ENCODE results near the gene NUDT1. TPM values are rescaled to one million over a fixed set of nuclear protein-coding genes. Genes with fewer than 3 reads are reported as not detected.
A peak's percentile ranks its signal among the peaks of the same experiment; 100 is the strongest.

The NUDT1 gene
- total and polyA plus RNA-seq, 2 experiments from 2014 or later: 9.6 to 16.3 TPM

- 86% methylated on average over 11 of the region's 11 CpGs for WGBS (ENCODE audit: low lambda C conversion rate, missing lambda C conversion rate)
- H3K9me2 ChIP-seq (replicated peaks; ENCODE audit: insufficient read depth): no peaks in the 10 kb centered on the region
- H3K36me3 ChIP-seq (replicated peaks; ENCODE audit: insufficient read depth, low read depth): no peaks in the 10 kb centered on the region
- peaks cover 29% of the 10 kb centered on the region for H3K4me1 ChIP-seq (ENCODE audit: insufficient read depth)
- no peak for DNase-seq (ENCODE audit: low spot score)
- H3K9me3 ChIP-seq (ENCODE audit: low read depth): no peaks in the 10 kb centered on the region
- H2AFZ ChIP-seq: no peak overlapping the region
- no peaks in the 10 kb centered on the region for H4K20me1 ChIP-seq (ENCODE audit: insufficient read depth, poor library complexity, severe bottlenecking)
- H3K27me3 ChIP-seq: no peaks in the 10 kb centered on the region
- H3K4me3 ChIP-seq: no peak overlapping the region
- H3K27ac ChIP-seq: no peak overlapping the region
- H3K4me2 ChIP-seq: no peak overlapping the region
- no peak for TF ChIP-seq EZH2phosphoT487 (IDR thresholded peaks at IDR 0.05; ENCODE audit: low read depth, severe bottlenecking, unreplicated experiment)
- TF ChIP-seq EZH2 (IDR thresholded peaks at IDR 0.05; ENCODE audit: borderline replicate concordance): no peak
- TF ChIP-seq, protein P1, sequence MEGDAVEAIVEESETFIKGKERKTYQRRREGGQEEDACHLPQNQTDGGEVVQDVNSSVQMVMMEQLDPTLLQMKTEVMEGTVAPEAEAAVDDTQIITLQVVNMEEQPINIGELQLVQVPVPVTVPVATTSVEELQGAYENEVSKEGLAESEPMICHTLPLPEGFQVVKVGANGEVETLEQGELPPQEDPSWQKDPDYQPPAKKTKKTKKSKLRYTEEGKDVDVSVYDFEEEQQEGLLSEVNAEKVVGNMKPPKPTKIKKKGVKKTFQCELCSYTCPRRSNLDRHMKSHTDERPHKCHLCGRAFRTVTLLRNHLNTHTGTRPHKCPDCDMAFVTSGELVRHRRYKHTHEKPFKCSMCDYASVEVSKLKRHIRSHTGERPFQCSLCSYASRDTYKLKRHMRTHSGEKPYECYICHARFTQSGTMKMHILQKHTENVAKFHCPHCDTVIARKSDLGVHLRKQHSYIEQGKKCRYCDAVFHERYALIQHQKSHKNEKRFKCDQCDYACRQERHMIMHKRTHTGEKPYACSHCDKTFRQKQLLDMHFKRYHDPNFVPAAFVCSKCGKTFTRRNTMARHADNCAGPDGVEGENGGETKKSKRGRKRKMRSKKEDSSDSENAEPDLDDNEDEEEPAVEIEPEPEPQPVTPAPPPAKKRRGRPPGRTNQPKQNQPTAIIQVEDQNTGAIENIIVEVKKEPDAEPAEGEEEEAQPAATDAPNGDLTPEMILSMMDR (IDR thresholded peaks at IDR 0.05; ENCODE audit: poor library complexity): no peak
- H3K79me2 ChIP-seq: peaks cover 25% of the 10 kb centered on the region
Observed at GRCh38 chr7:2278026-2278425, 36.0 kb downstream of the NUDT1 start.

GRCh38 chr7:2279896-2280295 is 37.9 kb downstream of the NUDT1 start:
- 49% methylated on average over 4 of the region's 4 CpGs for WGBS (ENCODE audit: low lambda C conversion rate, missing lambda C conversion rate)

GRCh38 chr7:2280424-2280823 is 38.4 kb downstream of the NUDT1 start:
- no peaks in the 10 kb centered on the region for H3K9me2 ChIP-seq (replicated peaks; ENCODE audit: insufficient read depth)
- H2AFZ ChIP-seq: no peak overlapping the region
- H3K27ac ChIP-seq: peak overlapping the region; percentile 84
- H3K36me3 ChIP-seq (replicated peaks; ENCODE audit: insufficient read depth, low read depth): no peaks in the 10 kb centered on the region
- peaks cover 39% of the 10 kb centered on the region for H3K79me2 ChIP-seq
- H3K4me3 ChIP-seq: no peak overlapping the region
- 56% methylated on average over 2 of the region's 2 CpGs for WGBS (ENCODE audit: low lambda C conversion rate, missing lambda C conversion rate)
- TF ChIP-seq, protein P1 (IDR thresholded peaks at IDR 0.05; ENCODE audit: poor library complexity): no peak
- TF ChIP-seq EZH2phosphoT487 (IDR thresholded peaks at IDR 0.05; ENCODE audit: low read depth, severe bottlenecking, unreplicated experiment) (no peak), EZH2 (IDR thresholded peaks at IDR 0.05; ENCODE audit: borderline replicate concordance) (no peak)
- H3K27me3 ChIP-seq: no peaks in the 10 kb centered on the region
- no peak for DNase-seq (ENCODE audit: low spot score)
- H4K20me1 ChIP-seq (ENCODE audit: insufficient read depth, poor library complexity, severe bottlenecking): no peaks in the 10 kb centered on the region
- H3K4me1 ChIP-seq (ENCODE audit: insufficient read depth): peaks cover 29% of the 10 kb centered on the region
- H3K9me3 ChIP-seq (ENCODE audit: low read depth): no peaks in the 10 kb centered on the region
- H3K4me2 ChIP-seq: peak overlapping the region; percentile 61

More at GRCh38 chr7:2279896-2280295, 37.9 kb downstream of the NUDT1 start:
- no peak overlapping the region for H2AFZ ChIP-seq
- H3K36me3 ChIP-seq (replicated peaks; ENCODE audit: insufficient read depth, low read depth): no peaks in the 10 kb centered on the region
- DNase-seq (ENCODE audit: low spot score): no peak
- H3K4me3 ChIP-seq: no peak overlapping the region
- H3K9me2 ChIP-seq (replicated peaks; ENCODE audit: insufficient read depth): no peaks in the 10 kb centered on the region
- H4K20me1 ChIP-seq (ENCODE audit: insufficient read depth, poor library complexity, severe bottlenecking): no peaks in the 10 kb centered on the region
- peak overlapping the region; percentile 61 for H3K4me2 ChIP-seq
- H3K27me3 ChIP-seq: no peaks in the 10 kb centered on the region
- peak overlapping the region; percentile 84 for H3K27ac ChIP-seq
- TF ChIP-seq EZH2 (IDR thresholded peaks at IDR 0.05; ENCODE audit: borderline replicate concordance) (no peak), EZH2phosphoT487 (IDR thresholded peaks at IDR 0.05; ENCODE audit: low read depth, severe bottlenecking, unreplicated experiment) (no peak)
- TF ChIP-seq, protein P1 (IDR thresholded peaks at IDR 0.05; ENCODE audit: poor library complexity): no peak
- H3K9me3 ChIP-seq (ENCODE audit: low read depth): no peaks in the 10 kb centered on the region
- peaks cover 29% of the 10 kb centered on the region for H3K4me1 ChIP-seq (ENCODE audit: insufficient read depth)
- H3K79me2 ChIP-seq: peaks cover 36% of the 10 kb centered on the region

DNA sequence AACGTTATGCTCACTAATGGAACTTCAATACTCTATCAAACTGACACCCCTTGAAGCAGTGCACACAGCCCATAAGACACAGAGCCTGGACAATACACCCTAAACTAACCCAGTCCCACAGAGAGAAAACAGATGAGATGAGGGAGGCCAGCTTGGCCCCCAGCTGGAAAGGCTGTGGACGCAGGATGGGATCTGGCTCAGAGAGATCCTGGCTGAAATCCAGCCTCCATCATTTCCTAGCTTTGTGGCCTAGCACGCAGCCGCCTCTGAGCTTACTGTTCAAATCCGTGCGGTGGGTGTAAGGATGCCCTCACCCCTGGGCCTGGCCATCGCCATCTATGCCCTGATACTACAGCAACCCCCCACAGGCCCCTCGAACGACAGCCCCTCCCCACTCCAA is 39.5 kb downstream of the NUDT1 start:
- Histone ChIP-seq H3K4me1 (ENCODE audit: insufficient read depth) (peaks cover 29% of the 10 kb centered on the region), H4K20me1 (ENCODE audit: insufficient read depth, poor library complexity, severe bottlenecking) (no peaks in the 10 kb centered on the region), H3K27me3 (no peaks in the 10 kb centered on the region), H3K36me3 (replicated peaks; ENCODE audit: insufficient read depth, low read depth) (no peaks in the 10 kb centered on the region), H3K9me2 (replicated peaks; ENCODE audit: insufficient read depth) (no peaks in the 10 kb centered on the region), H3K9me3 (ENCODE audit: low read depth) (no peaks in the 10 kb centered on the region), H3K4me2 (peak overlapping the region; percentile 2), H2AFZ (no peak overlapping the region), H3K79me2 (peaks cover 42% of the 10 kb centered on the region), H3K4me3 (no peak overlapping the region), H3K27ac (peak overlapping the region; percentile 60)
- WGBS (ENCODE audit: low lambda C conversion rate, missing lambda C conversion rate): 73% methylated on average over 9 of the region's 9 CpGs
- no peak for DNase-seq (ENCODE audit: low spot score)
- no peak for TF ChIP-seq EZH2phosphoT487 (IDR thresholded peaks at IDR 0.05; ENCODE audit: low read depth, severe bottlenecking, unreplicated experiment)
- TF ChIP-seq EZH2 (IDR thresholded peaks at IDR 0.05; ENCODE audit: borderline replicate concordance): no peak
- TF ChIP-seq, protein P1 (IDR thresholded peaks at IDR 0.05; ENCODE audit: poor library complexity): no peak

All from hepatocyte (in vitro differentiated cells).